ENCODE results near the gene EML4. TPM values are rescaled to one million over a fixed set of nuclear protein-coding genes. Genes with fewer than 3 reads are reported as not detected.
A peak's percentile ranks its signal among the peaks of the same experiment; 100 is the strongest.

The EML4 gene
- total and polyA plus RNA-seq, 2 of the 13 experiments (the other 11 are each of a cell fraction or from before 2014, with no cell fraction given): 243 to 476 TPM

DNA sequence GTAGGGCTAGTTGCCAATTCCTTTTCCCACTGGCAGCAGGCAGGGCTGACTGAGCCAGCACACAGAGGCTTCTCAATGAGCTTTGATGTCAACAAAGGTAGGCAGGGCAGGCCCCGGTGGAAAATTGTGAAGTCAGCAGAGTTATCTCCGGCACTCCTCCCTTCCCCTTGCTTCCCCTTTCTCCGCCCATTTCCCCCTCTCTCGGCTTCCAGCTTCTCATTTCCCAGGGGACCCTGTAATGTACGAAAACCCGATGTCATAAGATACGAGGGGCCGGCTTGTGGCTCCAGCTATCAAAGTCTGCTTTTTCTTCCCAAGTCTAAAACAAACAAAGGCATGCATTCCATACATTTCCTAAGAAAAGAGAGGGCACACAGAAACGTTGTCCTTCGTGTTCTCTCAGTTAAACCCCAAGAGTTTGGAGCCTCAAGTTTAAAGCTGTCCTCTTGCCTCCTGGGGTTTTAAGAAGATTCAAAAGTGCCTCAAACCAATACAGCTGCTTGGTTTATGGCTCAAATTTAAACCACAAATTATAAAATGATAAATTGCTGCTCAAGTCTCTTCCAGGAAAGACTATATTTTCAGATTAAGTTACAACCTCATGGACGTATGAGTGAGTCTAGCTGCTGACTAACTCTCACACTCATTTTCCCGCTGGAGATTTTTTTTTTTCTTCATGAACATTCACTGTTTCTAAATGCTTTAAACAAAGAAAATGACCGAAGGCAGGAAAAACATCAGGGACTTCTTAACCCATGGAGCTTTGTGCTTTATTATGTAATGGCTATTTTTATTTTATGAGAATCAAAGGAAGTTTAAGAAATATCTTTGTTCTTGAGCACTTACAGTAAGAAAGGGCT is 27.2 kb upstream of the EML4 start (continued):
- TF ChIP-seq PRDM4 (CRISPR knock-in tag; IDR thresholded peaks at IDR 0.05; ENCODE audit: borderline replicate concordance) (no peak), ZNF788 (CRISPR knock-in tag; IDR thresholded peaks at IDR 0.05; ENCODE audit: borderline replicate concordance) (peak; percentile 80; the same call in 1 of the 2 replicates), ZNF782 (CRISPR knock-in tag; IDR thresholded peaks at IDR 0.05; ENCODE audit: borderline replicate concordance) (no peak), SMYD3 (CRISPR knock-in tag; IDR thresholded peaks at IDR 0.05) (no peak; the same call in 1 of the 2 replicates), ZNF33B (CRISPR knock-in tag; IDR thresholded peaks at IDR 0.05) (no peak), DPF2 (CRISPR knock-in tag; IDR thresholded peaks at IDR 0.05; ENCODE audit: borderline replicate concordance, low read depth) (no peak), MED13 (CRISPR knock-in tag; IDR thresholded peaks at IDR 0.05) (peak; percentile 95), ZNF598 (CRISPR knock-in tag; IDR thresholded peaks at IDR 0.05; ENCODE audit: borderline replicate concordance) (no peak), MEIS1 (CRISPR knock-in tag; IDR thresholded peaks at IDR 0.05; ENCODE audit: borderline replicate concordance) (peak; percentile 71; the same call in 1 of the 2 replicates), ZBED4 (CRISPR knock-in tag; IDR thresholded peaks at IDR 0.05; ENCODE audit: borderline replicate concordance) (no peak), PCBP1 (IDR thresholded peaks at IDR 0.05; ENCODE audit: borderline replicate concordance, low read depth, low read length) (no peak), AHR (CRISPR knock-in tag; IDR thresholded peaks at IDR 0.05) (no peak; the same call in 1 of the 2 replicates), EEA1 (CRISPR knock-in tag; IDR thresholded peaks at IDR 0.05; ENCODE audit: borderline replicate concordance) (no peak), HNF4A (CRISPR knock-in tag; IDR thresholded peaks at IDR 0.05) (peak; percentile 76), SP5 (CRISPR knock-in tag; IDR thresholded peaks at IDR 0.05; ENCODE audit: borderline replicate concordance, low read depth) (peak; percentile 99), DNMT1 (CRISPR knock-in tag; IDR thresholded peaks at IDR 0.05) (no peak), U2AF2 (IDR thresholded peaks at IDR 0.05; ENCODE audit: low read depth, low read length) (0 out of 2 replicates have a peak, but pooled peaks have one; percentile 61), RFX3 (CRISPR knock-in tag; IDR thresholded peaks at IDR 0.05) (no peak), ZSCAN22 (CRISPR knock-in tag; IDR thresholded peaks at IDR 0.05) (no peak; the same call in 1 of the 2 replicates)

All from HepG2 (cell line).